SK-N-SH (cell line): ENCODE results near the gene SPANXN1. TPM values are rescaled to one million over a fixed set of nuclear protein-coding genes. Genes with fewer than 3 reads are reported as not detected.

Experiments used
- CTCF ChIA-PET: fragments of 300-600, 350-600 bp; formaldehyde crosslinking; extraction: SDS; loops from one replicate; lab custom pipeline; 2021; lab: Yijun Ruan, JAX
- POLR2A ChIA-PET: fragments of 350-600 bp; sonication (Branson Sonifier 250); formaldehyde crosslinking; extraction: SDS; loops from one replicate; lab custom pipeline; 2020; ENCODE audit warnings: antibody characterized with exemption, inconsistent platforms; lab: Yijun Ruan, JAX
- DNase-seq: peaks from one replicate; pipeline ENCODE4 v3.0.0; 2012
- H2AFZ ChIP-seq: fragments of 200-600 bp; sonication (generic); 2 replicates; pipeline ENCODE4 v1.8.1; 2016; ENCODE audit warnings: antibody characterized with exemption, mild to moderate bottlenecking, low read depth
- H3F3A ChIP-seq: fragments of 200-600 bp; sonication (generic); replicated peaks from 2 replicates; pipeline ENCODE3; 2016; ENCODE audit warnings: antibody characterized with exemption, mild to moderate bottlenecking; ENCODE audit not compliant: insufficient read depth
- H3K27ac ChIP-seq, 2 experiments: fragments of 200-500 bp in 1 of 2; fragments of 200-600 bp in 1 of 2; sonication (Bioruptor generic) in 1 of 2; sonication (generic), shearing (Covaris generic) in 1 of 2; 2 replicates each; pipeline versions ENCODE4 v1.5.1 to v1.6.1; 2014 to 2016; ENCODE audit warnings: low read depth in 2 of 2, inconsistent platforms in 1 of 2, low read length in 1 of 2, mild to moderate bottlenecking in 1 of 2, mixed read lengths in 1 of 2
- H3K27me3 ChIP-seq: fragments of 200-600 bp; sonication (generic), shearing (Covaris generic); 2 replicates; pipeline ENCODE4 v1.6.1; 2016; ENCODE audit warnings: mixed run types; ENCODE audit not compliant: insufficient read depth
- H3K36me3 ChIP-seq, 2 experiments: fragments of 200-500 bp in 1 of 2; fragments of 200-600 bp in 1 of 2; sonication (Bioruptor generic) in 1 of 2; sonication (generic) in 1 of 2; replicated peaks in 1 of 2; 2 replicates each; pipeline versions ENCODE3 to v1.5.1; 2014 to 2016; ENCODE audit warnings: low read length in 1 of 2, mild to moderate bottlenecking in 1 of 2; ENCODE audit not compliant: insufficient read depth in 2 of 2, control insufficient read depth in 1 of 2
- H3K4me1 ChIP-seq, 2 experiments: fragments of 200-500 bp in 1 of 2; fragments of 200-600 bp in 1 of 2; sonication (Bioruptor generic) in 1 of 2; sonication (generic), shearing (Covaris generic) in 1 of 2; 2 replicates each; pipeline versions ENCODE4 v1.5.1 to v1.6.1; 2014 to 2016; ENCODE audit warnings: low read depth in 1 of 2, low read length in 1 of 2, mixed run types in 1 of 2; ENCODE audit not compliant: insufficient read depth in 2 of 2, control insufficient read depth in 1 of 2
- H3K4me2 ChIP-seq: fragments of 200-600 bp; sonication (generic), shearing (Covaris generic); 2 replicates; pipeline ENCODE4 v1.6.1; 2017; ENCODE audit warnings: mixed run types
- H3K4me3 ChIP-seq, 2 experiments: fragments of 200-500 bp in 1 of 2; fragments of 200-600 bp in 1 of 2; sonication (Bioruptor generic) in 1 of 2; sonication (generic), shearing (Covaris generic) in 1 of 2; 2 replicates each; pipeline versions ENCODE4 v1.5.1 to v1.8.1; 2014 to 2016; ENCODE audit warnings: low read depth in 2 of 2, inconsistent platforms in 1 of 2, low read length in 1 of 2, mild to moderate bottlenecking in 1 of 2, mixed read lengths in 1 of 2, moderate library complexity in 1 of 2
- H3K79me2 ChIP-seq: fragments of 200-600 bp; sonication (generic); 2 replicates; pipeline ENCODE4 v1.8.1; 2017; ENCODE audit warnings: mild to moderate bottlenecking; ENCODE audit not compliant: insufficient read depth
- H3K9ac ChIP-seq: fragments of 200-600 bp; sonication (generic); 2 replicates; pipeline ENCODE4 v1.6.1; 2017; ENCODE audit warnings: mixed run types
- H3K9me2 ChIP-seq: fragments of 200-600 bp; sonication (generic); 2 replicates; pipeline ENCODE4 v1.6.1; 2017; ENCODE audit warnings: mixed run types
- H3K9me3 ChIP-seq: fragments of 200-600 bp; sonication (generic); 2 replicates; pipeline ENCODE4 v1.6.1; 2017; ENCODE audit warnings: mixed run types, mild to moderate bottlenecking, moderate library complexity
- H4K20me1 ChIP-seq: fragments of 200-600 bp; sonication (generic); 2 replicates; pipeline ENCODE4 v1.6.1; 2017; ENCODE audit warnings: mild to moderate bottlenecking, mixed run types; ENCODE audit not compliant: insufficient read depth
- CHD2 ChIP-seq: fragments of 150-350 bp; IDR thresholded peaks from 2 replicates; pipeline ENCODE4 v1.6.1; 2018; ENCODE audit warnings: low read length; ENCODE audit not compliant: partially characterized antibody
- ELF1 ChIP-seq: IDR thresholded peaks from 2 replicates; pipeline ENCODE4 v1.4.0; 2012
- EP300 ChIP-seq, 2 experiments: IDR thresholded peaks; 2 replicates each; pipeline versions ENCODE4 v1.4.0 to v1.6.1; 2012; ENCODE audit warnings: borderline replicate concordance in 1 of 2, low read depth in 1 of 2, low read length in 1 of 2
- GABPA ChIP-seq: IDR thresholded peaks from 2 replicates; pipeline ENCODE4 v1.4.0; 2012; ENCODE audit warnings: low read depth, mild to moderate bottlenecking
- JUND ChIP-seq: IDR thresholded peaks from 2 replicates; pipeline ENCODE4 v1.4.0; 2012
- MEF2A ChIP-seq: IDR thresholded peaks from 2 replicates; pipeline ENCODE4 v1.4.0; 2012; ENCODE audit warnings: low read depth, borderline replicate concordance
- MXI1 ChIP-seq: IDR thresholded peaks from 2 replicates; pipeline ENCODE4 v1.6.1; 2012; ENCODE audit warnings: mild to moderate bottlenecking, low read depth, low read length, improper control_type of control experiment
- NFIC ChIP-seq: IDR thresholded peaks from 2 replicates; pipeline ENCODE4 v1.4.0; 2012; ENCODE audit warnings: borderline replicate concordance
- NRF1 ChIP-seq: IDR thresholded peaks from 2 replicates; pipeline ENCODE4 v1.6.1; 2012; ENCODE audit warnings: low read depth, mild to moderate bottlenecking, low read length
- POLR2AphosphoS5 ChIP-seq: IDR thresholded peaks from 2 replicates; pipeline ENCODE4 v1.6.1; 2012; ENCODE audit warnings: low read depth, low read length
- RAD21 ChIP-seq: IDR thresholded peaks from 2 replicates; pipeline ENCODE4 v1.6.1; 2012; ENCODE audit warnings: mild to moderate bottlenecking, low read length
- RCOR1 ChIP-seq: fragments of 150-350 bp; IDR thresholded peaks from 2 replicates; pipeline ENCODE4 v1.6.1; 2017; ENCODE audit warnings: antibody characterized with exemption, low read length
- RFX5 ChIP-seq: IDR thresholded peaks from 2 replicates; pipeline ENCODE4 v1.6.1; 2012; ENCODE audit warnings: mild to moderate bottlenecking, improper control_type of control experiment, low read length
- SMC3 ChIP-seq: IDR thresholded peaks from 2 replicates; pipeline ENCODE4 v1.6.1; 2012; ENCODE audit warnings: low read depth, low read length, improper control_type of control experiment
- TAF1 ChIP-seq: IDR thresholded peaks from 2 replicates; pipeline ENCODE4 v1.6.1; 2012; ENCODE audit warnings: low read depth, mild to moderate bottlenecking, low read length, moderate library complexity, borderline replicate concordance
- TCF12 ChIP-seq: IDR thresholded peaks from 2 replicates; pipeline ENCODE4 v1.4.0; 2012
- TEAD4 ChIP-seq: IDR thresholded peaks from 2 replicates; pipeline ENCODE4 v1.4.0; 2012; ENCODE audit warnings: mild to moderate bottlenecking, borderline replicate concordance; ENCODE audit not compliant: insufficient read depth
- YY1 ChIP-seq: IDR thresholded peaks from 2 replicates; pipeline ENCODE4 v1.4.0; 2012; ENCODE audit warnings: low read depth, mild to moderate bottlenecking
- WGBS: methylation state at CpG from one replicate; pipeline ENCODE4 v1.1.6; 2017; ENCODE audit warnings: low lambda C conversion rate; 5-methylcytosine and 5-hydroxymethylcytosine counted together
- polyA plus RNA-seq, 3 experiments: library from polyadenylated mRNA; depleted of rRNA; stranded (reverse); fragments of >200 nt; gene quantifications; 2 replicates each; pipeline ENCODE4 v1.2.3, GENCODE V29; 2012
- TF ChIP-seq, protein P1 (sequence below): IDR thresholded peaks from 2 replicates; pipeline ENCODE4 v1.6.1; 2012; ENCODE audit warnings: mild to moderate bottlenecking, low read depth, low read length, moderate library complexity
- TF ChIP-seq, protein P2 (sequence below): IDR thresholded peaks from 2 replicates; pipeline ENCODE4 v1.4.0; 2012; ENCODE audit warnings: low read depth
- TF ChIP-seq, protein P3 (sequence below): IDR thresholded peaks from 2 replicates; pipeline ENCODE4 v1.4.0; 2012; ENCODE audit warnings: low read depth, borderline replicate concordance
- TF ChIP-seq, protein P4 (sequence below): fragments of 200-600 bp; sonication (generic); IDR thresholded peaks from 2 replicates; pipeline ENCODE4 v1.6.1; 2017; ENCODE audit warnings: antibody characterized with exemption, mild to moderate bottlenecking, moderate library complexity

The SPANXN1 gene
- polyA plus RNA-seq, 1 of the 3 experiments (the other 2 are of a cell fraction), result not detected

DNA sequence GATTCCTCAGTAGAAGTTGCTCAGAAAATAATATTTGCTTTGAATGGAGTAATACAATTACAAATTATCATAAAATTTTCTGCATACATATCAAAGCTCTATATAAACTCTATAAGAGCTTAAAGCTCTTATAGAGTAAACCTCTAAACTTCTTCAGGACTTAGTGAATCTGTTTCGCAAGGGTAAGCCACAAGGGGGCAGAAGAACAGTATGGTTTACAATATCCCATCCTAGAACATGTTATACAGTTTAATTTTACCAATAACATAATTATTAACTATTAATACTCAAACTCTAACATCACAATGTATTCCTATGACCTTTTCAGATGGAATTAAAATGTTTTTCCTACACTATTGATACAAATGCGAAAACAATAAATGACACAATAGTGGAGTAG lies 33.8 kb upstream of the SPANXN1 start:
- 1% methylated on average over 2 of the region's 2 CpGs for WGBS

DNA sequence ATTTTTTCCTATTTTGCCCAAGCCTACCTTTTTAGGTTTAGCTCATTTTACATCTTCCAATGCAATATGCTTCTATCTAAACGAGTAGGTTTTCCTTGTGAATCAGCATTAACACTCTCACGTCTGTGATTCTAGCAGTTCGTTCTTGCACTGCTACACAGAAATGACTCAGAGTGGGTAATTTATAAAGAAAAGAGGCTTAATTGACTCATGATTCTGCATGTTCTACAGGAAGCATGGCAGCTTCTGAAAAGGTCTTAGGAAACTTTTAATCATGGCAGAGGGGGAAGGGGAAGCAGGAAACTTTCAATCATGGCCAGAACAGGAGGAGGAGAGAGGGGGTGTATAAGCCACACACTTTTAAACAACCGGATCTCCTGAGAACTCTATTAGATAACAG lies 44.9 kb downstream of the SPANXN1 start:
- POLR2A ChIA-PET, result no interaction called here
- H3K36me3 ChIP-seq, result no peaks in the 10 kb centered on the region
- H3K27me3 ChIP-seq, result no peaks in the 10 kb centered on the region
- H4K20me1 ChIP-seq, result no peaks in the 10 kb centered on the region
- no peak overlapping the region for H2AFZ ChIP-seq
- WGBS, result 2% methylated on average over 4 of the region's 4 CpGs
- no peak for DNase-seq
- no peaks in the 10 kb centered on the region for H3K79me2 ChIP-seq
- H3K4me3 ChIP-seq, result no peak overlapping the region
- H3F3A ChIP-seq, result no peaks in the 10 kb centered on the region
- no peak overlapping the region for H3K4me2 ChIP-seq
- no peak overlapping the region for H3K9ac ChIP-seq
- no peaks in the 10 kb centered on the region for H3K9me3 ChIP-seq
- CTCF ChIA-PET, result no interaction called here
- no peak for TF ChIP-seq TCF12
- TF ChIP-seq EP300 (IDR thresholded peaks at IDR 0.05; ENCODE audit: borderline replicate concordance in 1 of 2, low read depth in 1 of 2, low read length in 1 of 2), result no peak
- no peak for TF ChIP-seq SMC3
- TF ChIP-seq, protein P1, sequence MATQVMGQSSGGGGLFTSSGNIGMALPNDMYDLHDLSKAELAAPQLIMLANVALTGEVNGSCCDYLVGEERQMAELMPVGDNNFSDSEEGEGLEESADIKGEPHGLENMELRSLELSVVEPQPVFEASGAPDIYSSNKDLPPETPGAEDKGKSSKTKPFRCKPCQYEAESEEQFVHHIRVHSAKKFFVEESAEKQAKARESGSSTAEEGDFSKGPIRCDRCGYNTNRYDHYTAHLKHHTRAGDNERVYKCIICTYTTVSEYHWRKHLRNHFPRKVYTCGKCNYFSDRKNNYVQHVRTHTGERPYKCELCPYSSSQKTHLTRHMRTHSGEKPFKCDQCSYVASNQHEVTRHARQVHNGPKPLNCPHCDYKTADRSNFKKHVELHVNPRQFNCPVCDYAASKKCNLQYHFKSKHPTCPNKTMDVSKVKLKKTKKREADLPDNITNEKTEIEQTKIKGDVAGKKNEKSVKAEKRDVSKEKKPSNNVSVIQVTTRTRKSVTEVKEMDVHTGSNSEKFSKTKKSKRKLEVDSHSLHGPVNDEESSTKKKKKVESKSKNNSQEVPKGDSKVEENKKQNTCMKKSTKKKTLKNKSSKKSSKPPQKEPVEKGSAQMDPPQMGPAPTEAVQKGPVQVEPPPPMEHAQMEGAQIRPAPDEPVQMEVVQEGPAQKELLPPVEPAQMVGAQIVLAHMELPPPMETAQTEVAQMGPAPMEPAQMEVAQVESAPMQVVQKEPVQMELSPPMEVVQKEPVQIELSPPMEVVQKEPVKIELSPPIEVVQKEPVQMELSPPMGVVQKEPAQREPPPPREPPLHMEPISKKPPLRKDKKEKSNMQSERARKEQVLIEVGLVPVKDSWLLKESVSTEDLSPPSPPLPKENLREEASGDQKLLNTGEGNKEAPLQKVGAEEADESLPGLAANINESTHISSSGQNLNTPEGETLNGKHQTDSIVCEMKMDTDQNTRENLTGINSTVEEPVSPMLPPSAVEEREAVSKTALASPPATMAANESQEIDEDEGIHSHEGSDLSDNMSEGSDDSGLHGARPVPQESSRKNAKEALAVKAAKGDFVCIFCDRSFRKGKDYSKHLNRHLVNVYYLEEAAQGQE, result no peak
- no peak for TF ChIP-seq MXI1
- no peak for TF ChIP-seq GABPA
- TF ChIP-seq MEF2A, result no peak
- no peak for TF ChIP-seq JUND
- TF ChIP-seq NFIC, result no peak
- no peak for TF ChIP-seq NRF1
- no peak for TF ChIP-seq POLR2AphosphoS5
- TF ChIP-seq RFX5, result no peak
- no peak for TF ChIP-seq TEAD4
- no peak for TF ChIP-seq CHD2
- TF ChIP-seq YY1, result no peak
- no peak for TF ChIP-seq RCOR1
- TF ChIP-seq, protein P2, sequence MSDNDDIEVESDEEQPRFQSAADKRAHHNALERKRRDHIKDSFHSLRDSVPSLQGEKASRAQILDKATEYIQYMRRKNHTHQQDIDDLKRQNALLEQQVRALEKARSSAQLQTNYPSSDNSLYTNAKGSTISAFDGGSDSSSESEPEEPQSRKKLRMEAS, result no peak
- TF ChIP-seq ELF1, result no peak
- TF ChIP-seq, protein P3, sequence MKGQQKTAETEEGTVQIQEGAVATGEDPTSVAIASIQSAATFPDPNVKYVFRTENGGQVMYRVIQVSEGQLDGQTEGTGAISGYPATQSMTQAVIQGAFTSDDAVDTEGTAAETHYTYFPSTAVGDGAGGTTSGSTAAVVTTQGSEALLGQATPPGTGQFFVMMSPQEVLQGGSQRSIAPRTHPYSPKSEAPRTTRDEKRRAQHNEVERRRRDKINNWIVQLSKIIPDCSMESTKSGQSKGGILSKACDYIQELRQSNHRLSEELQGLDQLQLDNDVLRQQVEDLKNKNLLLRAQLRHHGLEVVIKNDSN, result no peak
- H3K9me2 ChIP-seq, result no peaks in the 10 kb centered on the region
- no peak overlapping the region for H3K27ac ChIP-seq
- no peaks in the 10 kb centered on the region for H3K4me1 ChIP-seq

More for the DNA sequence above, 33.8 kb upstream of the SPANXN1 start:
- Histone ChIP-seq H3K9me2 (no peaks in the 10 kb centered on the region), H3K9ac (no peak overlapping the region), H2AFZ (no peak overlapping the region), H3K4me3 (no peak overlapping the region), H3K36me3 (no peaks in the 10 kb centered on the region), H3K79me2 (no peaks in the 10 kb centered on the region), H3F3A (no peaks in the 10 kb centered on the region), H3K27me3 (no peaks in the 10 kb centered on the region), H3K4me2 (no peak overlapping the region), H3K9me3 (no peaks in the 10 kb centered on the region), H3K27ac (no peak overlapping the region), H3K4me1 (no peaks in the 10 kb centered on the region), H4K20me1 (no peaks in the 10 kb centered on the region)
- ChIA-PET POLR2A (no interaction called here), CTCF (interaction anchor here (0.7 to 1.4 kb wide), 6 partner anchors 9 to 30 kb away, joined by 3 to 5 read pairs (median 4); no protein-coding TSS in a partner anchor)
- peak; percentile 3 for DNase-seq
- TF ChIP-seq RFX5 (no peak), TEAD4 (no peak), TAF1 (no peak), RAD21 (peak; percentile 30; the same call in 1 of the 2 replicates)
- TF ChIP-seq, protein P4, sequence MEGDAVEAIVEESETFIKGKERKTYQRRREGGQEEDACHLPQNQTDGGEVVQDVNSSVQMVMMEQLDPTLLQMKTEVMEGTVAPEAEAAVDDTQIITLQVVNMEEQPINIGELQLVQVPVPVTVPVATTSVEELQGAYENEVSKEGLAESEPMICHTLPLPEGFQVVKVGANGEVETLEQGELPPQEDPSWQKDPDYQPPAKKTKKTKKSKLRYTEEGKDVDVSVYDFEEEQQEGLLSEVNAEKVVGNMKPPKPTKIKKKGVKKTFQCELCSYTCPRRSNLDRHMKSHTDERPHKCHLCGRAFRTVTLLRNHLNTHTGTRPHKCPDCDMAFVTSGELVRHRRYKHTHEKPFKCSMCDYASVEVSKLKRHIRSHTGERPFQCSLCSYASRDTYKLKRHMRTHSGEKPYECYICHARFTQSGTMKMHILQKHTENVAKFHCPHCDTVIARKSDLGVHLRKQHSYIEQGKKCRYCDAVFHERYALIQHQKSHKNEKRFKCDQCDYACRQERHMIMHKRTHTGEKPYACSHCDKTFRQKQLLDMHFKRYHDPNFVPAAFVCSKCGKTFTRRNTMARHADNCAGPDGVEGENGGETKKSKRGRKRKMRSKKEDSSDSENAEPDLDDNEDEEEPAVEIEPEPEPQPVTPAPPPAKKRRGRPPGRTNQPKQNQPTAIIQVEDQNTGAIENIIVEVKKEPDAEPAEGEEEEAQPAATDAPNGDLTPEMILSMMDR, result peak; percentile 67
